H1 (cell line): Measurements from ENCODE around the gene VPREB1. TPM values are rescaled to one million over a fixed set of nuclear protein-coding genes. Genes with fewer than 3 reads are reported as not detected.

Experiments
- CTCF ChIA-PET: fragments of 300-600 bp; sonication (Branson Sonifier 250); formaldehyde crosslinking; loops from one replicate; lab custom pipeline; 2021; ENCODE audit not compliant: partially characterized antibody; lab: Charles Lee
- POLR2A ChIA-PET: fragments of 300-600 bp; sonication (Branson Sonifier 250); formaldehyde crosslinking; loops from one replicate; lab custom pipeline; 2021; ENCODE audit warnings: inconsistent platforms; ENCODE audit not compliant: partially characterized antibody; lab: Charles Lee
- DNase-seq, 2 experiments: peaks; one replicate each; pipeline versions ENCODE4 v3.0.0 to v3.0.0-alpha.2; 2010 to 2022; ENCODE audit warnings: low spot score in 2 of 2, low read depth in 1 of 2, mixed read lengths in 1 of 2
- FAIRE-seq: peaks from 2 replicates; lab custom pipeline; 2011; peaks lifted over from hg19 to GRCh38; lab: Jason Lieb, UNC
- H2AFZ ChIP-seq: 2 replicates; pipeline ENCODE4 v1.8.1; 2012; ENCODE audit warnings: low read length, inconsistent platforms
- H2AK5ac ChIP-seq: 2 replicates; pipeline ENCODE4 v1.6.1; 2013; ENCODE audit warnings: low read depth, low read length
- H2BK120ac ChIP-seq: replicated peaks from 2 replicates; pipeline ENCODE3; 2013; ENCODE audit warnings: low read depth, low read length, inconsistent platforms
- H2BK12ac ChIP-seq: 2 replicates; pipeline ENCODE4 v1.6.1; 2013; ENCODE audit warnings: low read depth, low read length
- H2BK15ac ChIP-seq: 2 replicates; pipeline ENCODE4 v1.6.1; 2013; ENCODE audit warnings: low read length
- H2BK20ac ChIP-seq: 2 replicates; pipeline ENCODE4 v1.6.1; 2013; ENCODE audit warnings: low read length
- H2BK5ac ChIP-seq: 2 replicates; pipeline ENCODE4 v1.6.1; 2013; ENCODE audit warnings: low read depth, low read length
- H3K14ac ChIP-seq: 2 replicates; pipeline ENCODE4 v1.6.1; 2013; ENCODE audit warnings: inconsistent platforms; ENCODE audit not compliant: insufficient read length
- H3K18ac ChIP-seq: 2 replicates; pipeline ENCODE4 v1.6.1; 2013; ENCODE audit warnings: low read length; ENCODE audit errors: extremely low read depth
- H3K23ac ChIP-seq: 2 replicates; pipeline ENCODE4 v1.6.1; 2013; ENCODE audit warnings: inconsistent platforms; ENCODE audit not compliant: insufficient read length
- H3K23me2 ChIP-seq: 2 replicates; pipeline ENCODE4 v1.6.1; 2013; ENCODE audit warnings: low read depth, low read length
- H3K27ac ChIP-seq: 2 replicates; pipeline ENCODE4 v1.6.1; 2011; ENCODE audit warnings: low read depth, low read length, inconsistent platforms
- H3K27me3 ChIP-seq, 4 experiments: replicated peaks in 1 of 4; 1 replicate in 1 of 4; 2 replicates in 3 of 4; pipeline versions ENCODE4 v1.6.1 to v1.8.1; 2011 to 2013; ENCODE audit warnings: low read length in 3 of 4, mild to moderate bottlenecking in 3 of 4, inconsistent platforms in 2 of 4, mixed read lengths in 2 of 4, moderate library complexity in 1 of 4; ENCODE audit not compliant: control insufficient read depth in 3 of 4, insufficient read depth in 3 of 4; ENCODE audit errors: extremely low read depth in 1 of 4
- H3K36me3 ChIP-seq, 4 experiments: 2 replicates each; pipeline versions ENCODE4 v1.6.1 to v1.8.1; 2011 to 2013; ENCODE audit warnings: mild to moderate bottlenecking in 4 of 4, low read length in 3 of 4, moderate library complexity in 2 of 4, control low read depth in 1 of 4, inconsistent platforms in 1 of 4; ENCODE audit not compliant: insufficient read depth in 4 of 4, control insufficient read depth in 2 of 4
- H3K4ac ChIP-seq: replicated peaks from 2 replicates; pipeline ENCODE3; 2013; ENCODE audit warnings: low read length, low read depth, mixed read lengths, inconsistent platforms; ENCODE audit not compliant: insufficient read length
- H3K4me1 ChIP-seq, 4 experiments: replicated peaks in 1 of 4; 1 replicate in 1 of 4; 2 replicates in 3 of 4; pipeline versions ENCODE4 v1.6.1 to v1.8.1; 2011 to 2013; ENCODE audit warnings: low read length in 3 of 4, inconsistent platforms in 2 of 4, mixed read lengths in 1 of 4; ENCODE audit not compliant: insufficient read depth in 4 of 4, control insufficient read depth in 3 of 4
- H3K4me2 ChIP-seq, 2 experiments: 2 replicates each; pipeline versions ENCODE4 v1.6.1 to v1.8.1; 2011 to 2013; ENCODE audit warnings: low read depth in 2 of 2, low read length in 2 of 2, control low read depth in 1 of 2, inconsistent platforms in 1 of 2, mild to moderate bottlenecking in 1 of 2; ENCODE audit not compliant: insufficient read depth in 1 of 2
- H3K4me3 ChIP-seq, 4 experiments: fragments of 200-600, 300-600 bp in 1 of 4; sonication (generic), shearing (Covaris generic), sonication (Bioruptor Twin) in 1 of 4; 2 replicates each; pipeline versions ENCODE4 v1.5.1 to v1.8.1; 2011 to 2016; ENCODE audit warnings: low read length in 4 of 4, low read depth in 3 of 4, control low read depth in 2 of 4, inconsistent platforms in 2 of 4, mild to moderate bottlenecking in 2 of 4, mixed read lengths in 1 of 4, moderate library complexity in 1 of 4; ENCODE audit not compliant: insufficient read depth in 2 of 4; ENCODE audit errors: extremely low read depth in 1 of 4
- H3K56ac ChIP-seq: replicated peaks from 2 replicates; pipeline ENCODE3; 2013; ENCODE audit warnings: low read depth, mild to moderate bottlenecking, mixed read lengths, low read length, inconsistent platforms; ENCODE audit not compliant: insufficient read length
- H3K79me1 ChIP-seq: 2 replicates; pipeline ENCODE4 v1.6.1; 2013; ENCODE audit warnings: low read depth, low read length, control low read depth
- H3K79me2 ChIP-seq, 2 experiments: 2 replicates each; pipeline versions ENCODE4 v1.6.1 to v1.8.1; 2012 to 2013; ENCODE audit warnings: low read length in 2 of 2, mild to moderate bottlenecking in 2 of 2, inconsistent platforms in 1 of 2; ENCODE audit not compliant: insufficient read depth in 2 of 2, control insufficient read depth in 1 of 2
- H3K9ac ChIP-seq, 4 experiments: replicated peaks in 1 of 4; 1 replicate in 1 of 4; 2 replicates in 3 of 4; pipeline versions ENCODE4 v1.6.1 to v1.8.1; 2011 to 2013; ENCODE audit warnings: low read depth in 3 of 4, low read length in 3 of 4, control low read depth in 2 of 4, mild to moderate bottlenecking in 2 of 4, moderate library complexity in 2 of 4, inconsistent platforms in 1 of 4; ENCODE audit errors: extremely low read depth in 1 of 4
- H3K9me3 ChIP-seq, 2 experiments: 2 replicates each; pipeline versions ENCODE4 v1.6.1 to v1.8.1; 2012 to 2013; ENCODE audit warnings: mild to moderate bottlenecking in 2 of 2, moderate library complexity in 2 of 2, control low read depth in 1 of 2, inconsistent platforms in 1 of 2, low read depth in 1 of 2, low read length in 1 of 2, mixed read lengths in 1 of 2; ENCODE audit not compliant: insufficient read depth in 2 of 2
- H4K20me1 ChIP-seq, 2 experiments: replicated peaks in 1 of 2; 2 replicates each; pipeline versions ENCODE3 to v1.8.1; 2011 to 2013; ENCODE audit warnings: inconsistent platforms in 2 of 2, low read length in 2 of 2, mild to moderate bottlenecking in 1 of 2; ENCODE audit not compliant: insufficient read depth in 2 of 2, control insufficient read depth in 1 of 2
- H4K5ac ChIP-seq: 2 replicates; pipeline ENCODE4 v1.6.1; 2013; ENCODE audit warnings: low read length, low read depth, mixed read lengths, inconsistent platforms; ENCODE audit not compliant: insufficient read length
- H4K8ac ChIP-seq: 2 replicates; pipeline ENCODE4 v1.8.0; 2013; ENCODE audit warnings: mild to moderate bottlenecking, moderate library complexity, low read length, inconsistent platforms; ENCODE audit not compliant: insufficient read depth; ENCODE audit errors: extremely low read depth
- H4K91ac ChIP-seq: replicated peaks from 2 replicates; pipeline ENCODE3; 2013; ENCODE audit warnings: low read length, mixed read lengths, inconsistent platforms; ENCODE audit not compliant: insufficient read length
- CHD1 ChIP-seq: IDR thresholded peaks from 2 replicates; pipeline ENCODE4 v1.6.1; 2012; ENCODE audit warnings: low read depth, low read length, improper control_type of control experiment
- EZH2 ChIP-seq: fragments of 200-600 bp; sonication (generic); IDR thresholded peaks from 2 replicates; pipeline ENCODE4 v1.7.1; 2012; ENCODE audit warnings: low read depth, mild to moderate bottlenecking, moderate library complexity, low read length, inconsistent platforms; ENCODE audit not compliant: severe bottlenecking
- FOSL1 ChIP-seq: IDR thresholded peaks from 2 replicates; pipeline ENCODE4 v1.6.1; 2011; ENCODE audit warnings: mild to moderate bottlenecking, low read depth, low read length, moderate library complexity; ENCODE audit not compliant: insufficient read depth
- WGBS, 2 experiments: shearing (Covaris generic) in 1 of 2; methylation state at CpG; one replicate each; pipeline versions ENCODE4 v1.1.6 to v1.1.7; 2013 to 2015; ENCODE audit warnings: low lambda C conversion rate in 2 of 2, mixed read lengths in 2 of 2, inconsistent platforms in 1 of 2, low coverage in 1 of 2, missing lambda C conversion rate in 1 of 2; ENCODE audit not compliant: insufficient replicate concordance in 2 of 2, insufficient coverage in 1 of 2, insufficient read length in 1 of 2; ENCODE audit errors: extremely low coverage in 1 of 2, missing lambda C conversion rate in 1 of 2; 5-methylcytosine and 5-hydroxymethylcytosine counted together
- polyA plus RNA-seq, 7 experiments: library from polyadenylated mRNA; depleted of rRNA in 3 of 7; stranded (reverse) in 5 of 7; unstranded in 2 of 7; fragments of >200 nt in 5 of 7; fragments of 200-250 nt in 2 of 7; gene quantifications; 1 replicate in 5 of 7; 2 replicates in 1 of 7; 4 replicates in 1 of 7; pipeline versions ENCODE4 v1.2.1 to v1.2.3, GENCODE V29; 2011 to 2013; ENCODE audit warnings: missing spikeins in 2 of 7, mixed read lengths in 2 of 7
- total RNA-seq: library from RNA; stranded (reverse); fragmentation: NEBNext Ultra II Directional; extraction: Animal tissue kit (Norgen Biotek cat#: 25700); gene quantifications from 2 replicates; pipeline ENCODE4 v1.2.1, GENCODE V29; 2021

Gene VPREB1
- total and polyA plus RNA-seq, 2 of the 8 experiments (the other 6 are each of a cell fraction or from before 2014, with no cell fraction given) = not detected

GRCh38 chr22:22241554-22241898 is 3.1 kb upstream of the VPREB1 start:
- POLR2A ChIA-PET = no interaction called here
- Histone ChIP-seq H3K9me3 (no peaks in the 10 kb centered on the region), H2BK15ac (no peak overlapping the region), H4K20me1 (peaks cover 4 to 12% of the 10 kb centered on the region in 2 experiments), H3K23ac (no peak overlapping the region), H4K91ac (no peak overlapping the region), H3K79me2 (no peaks in the 10 kb centered on the region), H4K5ac (no peak overlapping the region), H2AK5ac (no peak overlapping the region), H3K27me3 (peaks cover 84 to 99% (median 97%) of the 10 kb centered on the region in 4 experiments), H3K23me2 (no peaks in the 10 kb centered on the region), H3K4me3 (no peak overlapping the region), H3K36me3 (no peaks in the 10 kb centered on the region), H2BK120ac (no peak overlapping the region), H4K8ac (no peak overlapping the region), H2AFZ (no peak overlapping the region), H3K9ac (no peak overlapping the region), H3K4me1 (no peaks in the 10 kb centered on the region), H3K79me1 (no peaks in the 10 kb centered on the region), H3K56ac (no peak overlapping the region), H3K4me2 (no peak overlapping the region), H3K14ac (no peak overlapping the region), H2BK12ac (no peak overlapping the region), H2BK20ac (no peak overlapping the region), H3K4ac (no peak overlapping the region), H2BK5ac (no peak overlapping the region), H3K18ac (no peak overlapping the region), H3K27ac (no peak overlapping the region)
- DNase-seq (no peak), FAIRE-seq (no peak)
- WGBS, 2 experiments = 67% methylated on average over 6 of the region's 7 CpGs; no CpG with 5 or more reads in 1 of the 2 experiments
- CTCF ChIA-PET = interaction anchor here (1.2 to 4.8 kb wide), 3 partner anchors 8 to 84 kb away, joined by 3 to 22 read pairs (median 7); no protein-coding TSS in a partner anchor
- peak; percentile 31 for TF ChIP-seq EZH2
- no peak for TF ChIP-seq CHD1
- no peak for TF ChIP-seq FOSL1
